Body of pancreas (tissue), 4 donors: ENCODE results near the gene SHISA5.

Source experiments
- POLR2A ChIP-seq, 3 donors: fragments of 450-650 bp; IDR thresholded peaks; one replicate each; pipeline ENCODE4 v1.6.1; 2016; ENCODE audit warnings: antibody characterized with exemption in 3 of 3, mild to moderate bottlenecking in 2 of 3
- TF ChIP-seq, protein P1 (sequence below), 7 experiments: fragments of 450-650 bp in 4 of 7; fragments of 200-600 bp in 3 of 7; sonication (generic) in 3 of 7; IDR thresholded peaks; one replicate each; pipeline ENCODE4 v1.5.1; 2016 to 2019; ENCODE audit warnings: antibody characterized with exemption in 7 of 7

- TF ChIP-seq, protein P1, sequence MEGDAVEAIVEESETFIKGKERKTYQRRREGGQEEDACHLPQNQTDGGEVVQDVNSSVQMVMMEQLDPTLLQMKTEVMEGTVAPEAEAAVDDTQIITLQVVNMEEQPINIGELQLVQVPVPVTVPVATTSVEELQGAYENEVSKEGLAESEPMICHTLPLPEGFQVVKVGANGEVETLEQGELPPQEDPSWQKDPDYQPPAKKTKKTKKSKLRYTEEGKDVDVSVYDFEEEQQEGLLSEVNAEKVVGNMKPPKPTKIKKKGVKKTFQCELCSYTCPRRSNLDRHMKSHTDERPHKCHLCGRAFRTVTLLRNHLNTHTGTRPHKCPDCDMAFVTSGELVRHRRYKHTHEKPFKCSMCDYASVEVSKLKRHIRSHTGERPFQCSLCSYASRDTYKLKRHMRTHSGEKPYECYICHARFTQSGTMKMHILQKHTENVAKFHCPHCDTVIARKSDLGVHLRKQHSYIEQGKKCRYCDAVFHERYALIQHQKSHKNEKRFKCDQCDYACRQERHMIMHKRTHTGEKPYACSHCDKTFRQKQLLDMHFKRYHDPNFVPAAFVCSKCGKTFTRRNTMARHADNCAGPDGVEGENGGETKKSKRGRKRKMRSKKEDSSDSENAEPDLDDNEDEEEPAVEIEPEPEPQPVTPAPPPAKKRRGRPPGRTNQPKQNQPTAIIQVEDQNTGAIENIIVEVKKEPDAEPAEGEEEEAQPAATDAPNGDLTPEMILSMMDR (IDR thresholded peaks at IDR 0.05) = no peak
- no peak for TF ChIP-seq POLR2A (IDR thresholded peaks at IDR 0.05)
Observed at GRCh38 chr3:48427630-48427962, 76.4 kb downstream of the SHISA5 start.
